HG03469 (cell line): ENCODE results near the gene ZNF407.

Source experiments
- ATAC-seq: cut with Tn5 transposase; IDR thresholded peaks from one replicate; pipeline ENCODE4 v1.9.1; 2021; ENCODE audit warnings: mild to moderate bottlenecking, moderate library complexity, moderate number of reproducible peaks; ENCODE audit not compliant: unreplicated experiment

Gene ZNF407

GRCh38 chr18:75035928-75036327 lies 438.3 kb downstream of the ZNF407 start:
- ATAC-seq = no peak

DNA sequence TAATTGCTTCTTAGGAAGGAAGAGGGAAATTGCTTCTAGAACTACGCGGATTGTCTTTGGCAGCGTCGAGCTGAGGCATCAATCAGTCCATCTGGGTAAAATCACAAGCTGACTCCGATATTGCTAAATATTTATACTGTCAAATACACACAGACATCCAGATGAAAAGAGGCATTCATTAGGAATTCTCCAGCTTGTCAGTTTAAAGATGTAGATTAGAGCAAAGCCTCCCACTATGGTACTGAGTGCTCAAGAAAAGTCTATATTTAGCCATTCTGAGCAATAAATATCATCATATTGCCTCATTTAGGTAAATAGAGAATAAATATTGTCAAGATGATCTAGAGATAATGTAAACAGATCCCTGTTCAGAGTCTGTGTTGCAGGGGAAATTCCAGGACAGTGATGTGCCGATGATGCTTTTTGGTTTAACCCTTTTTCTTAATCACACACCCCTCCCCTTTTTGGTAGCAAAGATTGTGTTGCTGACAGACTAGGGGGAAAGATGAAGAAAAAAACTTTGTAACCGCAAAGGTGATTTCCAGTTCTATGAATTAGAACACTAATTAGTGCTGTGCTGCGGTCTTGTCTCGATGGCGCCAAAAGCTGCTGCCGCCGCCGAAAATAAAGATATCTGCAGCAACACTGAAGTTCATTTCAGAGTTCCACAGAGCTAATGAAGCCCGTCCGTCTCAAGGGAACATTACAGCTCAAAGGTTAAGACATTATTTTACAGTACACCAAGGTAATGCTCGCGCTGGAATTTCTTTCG lies 439.4 kb downstream of the ZNF407 start:
- ATAC-seq = no peak

GRCh38 chr18:75037689-75037955 lies 440.0 kb downstream of the ZNF407 start:
- ATAC-seq = no peak

DNA sequence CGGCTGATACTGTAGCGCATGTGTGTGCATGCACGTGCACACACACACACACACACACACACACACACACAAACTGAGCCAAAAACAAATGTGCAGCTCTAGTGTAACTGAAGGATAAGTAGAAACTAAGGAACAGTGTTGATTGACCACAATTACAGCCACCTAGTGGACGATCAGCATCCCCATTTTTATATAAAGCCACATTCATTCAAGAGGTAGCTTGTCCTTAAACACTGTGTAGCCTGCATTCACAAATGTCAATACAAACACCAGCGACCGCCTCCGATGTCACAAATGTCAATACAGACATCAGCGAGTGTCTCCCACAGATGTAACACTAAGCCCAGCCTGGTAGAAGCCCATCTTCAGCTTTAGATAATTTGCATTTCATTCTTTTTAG lies 443.9 kb downstream of the ZNF407 start:
- ATAC-seq = no peak

- ATAC-seq = no peak
Measured at GRCh38 chr18:75043478-75043877, 445.8 kb downstream of the ZNF407 start.

DNA sequence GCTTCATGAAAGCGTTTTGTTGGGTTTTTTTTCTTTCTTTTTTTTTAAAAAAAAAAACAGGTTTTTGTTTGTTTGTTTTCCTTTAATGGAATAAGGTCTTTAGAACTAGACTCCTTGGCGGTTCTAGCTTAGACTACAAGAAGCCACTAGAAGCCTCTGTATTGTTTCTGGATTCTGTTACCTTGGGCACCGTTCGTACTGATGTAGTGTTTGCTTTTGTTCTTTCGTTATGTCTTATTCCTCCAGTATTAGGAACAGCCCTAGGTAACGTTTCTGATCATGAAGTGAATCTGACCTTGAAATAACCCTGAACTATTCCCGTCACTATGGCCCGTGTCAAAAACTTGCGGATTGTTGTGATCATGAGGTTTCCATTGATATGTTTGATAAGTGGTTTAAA lies 446.6 kb downstream of the ZNF407 start:
- no peak for ATAC-seq

DNA sequence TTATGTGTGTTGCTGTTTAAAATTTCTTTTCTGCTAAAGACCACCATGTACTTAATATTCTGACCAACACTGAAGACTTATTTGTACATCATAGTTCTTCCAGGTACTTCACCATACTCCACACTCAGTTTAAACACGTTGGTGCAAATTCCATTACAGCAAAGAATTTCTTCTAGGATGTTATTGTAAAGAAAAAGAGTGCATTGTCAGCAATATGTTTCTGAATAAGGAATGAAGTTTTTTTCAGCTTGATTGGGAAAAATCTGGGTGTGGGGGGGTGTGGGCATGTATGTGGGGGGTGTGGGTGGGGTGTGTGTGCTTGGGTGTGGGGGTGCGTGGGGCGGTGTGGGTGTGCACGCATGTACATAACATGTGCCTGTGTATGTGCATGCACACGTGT lies 447.1 kb downstream of the ZNF407 start:
- ATAC-seq = no peak

DNA sequence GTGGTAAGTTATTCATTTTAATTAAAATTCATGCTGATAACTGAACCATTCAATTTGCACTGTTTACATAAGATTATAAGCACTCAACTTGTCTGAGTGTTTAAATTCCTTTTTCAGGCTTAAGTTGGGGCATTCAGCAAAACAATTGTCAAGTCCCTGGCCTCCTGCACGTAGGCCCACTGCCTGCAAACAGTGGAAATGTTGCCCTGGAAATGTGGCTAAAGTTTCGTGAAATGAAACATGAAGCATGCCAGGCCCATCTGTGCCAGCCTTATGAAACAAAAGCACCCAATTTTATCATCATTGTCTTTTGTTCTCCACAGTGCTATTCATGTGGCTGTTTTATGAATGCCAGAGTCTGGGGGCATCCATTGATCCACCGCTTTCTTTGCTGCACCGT lies 447.6 kb downstream of the ZNF407 start:
- no peak for ATAC-seq

GRCh38 chr18:75047240-75047961 lies 449.7 kb downstream of the ZNF407 start:
- ATAC-seq = no peak

GRCh38 chr18:75048776-75049454 lies 451.2 kb downstream of the ZNF407 start:
- no peak for ATAC-seq

GRCh38 chr18:75049455-75049789 lies 451.8 kb downstream of the ZNF407 start:
- no peak for ATAC-seq

GRCh38 chr18:75051757-75052156 lies 454.1 kb downstream of the ZNF407 start:
- ATAC-seq = no peak

- no peak for ATAC-seq
Measured at GRCh38 chr18:75052475-75052874, 454.8 kb downstream of the ZNF407 start.

DNA sequence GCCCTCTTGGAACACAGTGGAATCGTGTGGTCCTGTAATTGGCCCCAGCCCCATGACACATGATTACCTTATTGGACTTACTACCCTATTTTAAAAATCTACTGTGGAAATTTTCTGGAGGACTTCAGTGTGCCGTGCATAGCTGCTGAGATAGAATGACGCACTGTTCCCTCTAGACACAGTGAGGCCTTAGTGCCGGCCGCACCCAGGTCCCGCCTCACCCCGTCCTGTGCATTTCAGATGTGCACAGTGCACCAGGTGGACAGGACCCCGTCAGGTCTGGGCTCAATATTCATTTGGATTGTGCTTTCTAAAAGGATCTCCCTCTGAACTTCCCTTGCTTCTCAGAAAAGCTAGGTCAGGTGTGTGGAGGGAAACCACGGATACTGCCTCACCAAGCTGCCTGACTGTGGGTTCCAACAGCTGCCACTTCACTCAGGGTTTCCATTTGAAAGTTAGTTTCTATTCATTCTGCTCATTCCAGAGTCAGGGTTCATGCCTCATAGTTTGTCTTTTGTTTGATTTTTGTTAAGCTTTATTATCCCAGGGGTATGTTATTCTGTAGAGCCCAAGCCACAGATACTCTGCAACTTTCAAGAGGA lies 455.5 kb downstream of the ZNF407 start:
- no peak for ATAC-seq

GRCh38 chr18:75054046-75054445 lies 456.4 kb downstream of the ZNF407 start:
- no peak for ATAC-seq

DNA sequence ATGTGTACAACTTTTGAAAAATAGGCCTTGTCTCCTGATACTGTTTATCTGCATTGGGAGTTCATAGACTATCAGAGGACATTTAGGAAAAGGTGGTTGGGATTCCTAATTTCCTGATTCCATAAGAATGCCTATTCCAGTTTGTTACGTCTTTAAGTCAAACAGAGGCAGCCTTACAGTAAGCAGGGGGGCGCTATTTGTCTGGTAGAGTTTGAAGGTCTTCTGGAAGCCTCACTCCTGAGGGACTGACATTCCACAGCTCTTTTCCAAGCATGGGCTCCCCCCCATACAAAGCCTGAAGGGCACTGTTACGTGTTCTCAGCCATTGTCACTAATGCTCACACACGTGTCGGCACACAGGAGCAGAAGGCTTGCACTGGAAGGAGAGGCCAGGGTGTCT lies 456.9 kb downstream of the ZNF407 start:
- ATAC-seq = no peak

DNA sequence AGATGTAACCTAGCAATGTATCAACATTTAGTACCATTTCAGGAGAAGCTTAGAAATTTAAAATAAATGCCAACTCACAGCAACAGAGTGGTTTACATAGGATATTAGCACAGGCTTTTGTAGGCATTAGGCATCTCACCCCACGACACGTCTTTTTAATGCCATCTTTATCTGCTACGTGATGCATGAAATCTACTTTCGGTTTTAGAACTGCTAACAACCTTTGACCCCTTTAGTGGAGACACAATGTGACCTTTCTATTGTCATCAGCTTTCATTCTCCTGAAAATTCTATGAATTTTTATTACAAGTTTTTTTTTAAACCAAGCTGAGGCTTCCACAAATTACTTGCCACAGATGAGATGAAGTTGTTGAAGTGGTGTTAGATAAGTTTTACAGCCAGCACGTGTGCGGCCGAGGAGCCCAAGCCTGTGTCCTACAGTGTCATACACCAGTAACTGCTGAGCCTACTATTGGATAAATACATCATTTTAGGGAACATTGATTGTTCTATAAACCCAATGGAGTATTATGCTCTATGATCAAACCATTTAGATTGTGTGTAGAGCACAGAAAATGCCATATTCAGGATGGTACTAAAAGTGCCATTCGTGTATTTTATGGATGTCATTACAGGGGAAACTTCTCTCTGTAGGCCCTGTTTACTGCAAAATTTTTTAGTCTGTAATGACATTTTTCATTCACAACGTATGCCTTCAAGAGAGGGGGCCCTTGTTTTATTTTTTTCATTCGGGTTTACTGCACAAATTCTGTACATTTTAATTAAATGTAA lies 459.7 kb downstream of the ZNF407 start:
- ATAC-seq = no peak

DNA sequence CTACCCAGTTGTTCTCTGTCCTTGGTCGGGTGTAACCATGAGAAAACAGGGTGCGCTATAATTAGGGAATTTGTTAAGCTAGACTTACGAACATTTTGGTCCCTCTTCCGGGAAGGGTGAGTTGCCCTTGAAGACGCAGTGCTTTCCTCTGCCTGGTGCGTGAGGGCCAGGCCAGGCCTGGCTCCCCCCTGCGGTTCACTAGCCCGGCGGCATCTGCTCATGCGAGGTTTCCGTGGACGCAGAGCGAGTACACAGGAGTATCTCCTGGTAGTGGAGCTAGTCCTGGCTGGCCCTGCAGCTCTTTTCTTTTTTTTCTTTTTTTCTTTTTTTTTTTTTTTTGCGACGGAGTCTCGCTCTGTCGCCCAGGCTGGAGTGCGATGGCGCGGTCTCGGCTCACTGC lies 462.5 kb downstream of the ZNF407 start:
- no peak for ATAC-seq

- no peak for ATAC-seq
Measured at GRCh38 chr18:75062297-75062886, 464.7 kb downstream of the ZNF407 start.

- no peak for ATAC-seq
Measured at GRCh38 chr18:75063196-75063595, 465.5 kb downstream of the ZNF407 start.
